SK-N-SH (cell line): ENCODE measurements around the gene CDC73. TPM values are rescaled to one million over a fixed set of nuclear protein-coding genes. Genes with fewer than 3 reads are reported as not detected.

Source experiments
- CTCF ChIA-PET: fragments of 300-600, 350-600 bp; formaldehyde crosslinking; extraction: SDS; loops from one replicate; lab custom pipeline; 2021; lab: Yijun Ruan, JAX
- POLR2A ChIA-PET: fragments of 350-600 bp; sonication (Branson Sonifier 250); formaldehyde crosslinking; extraction: SDS; loops from one replicate; lab custom pipeline; 2020; ENCODE audit warnings: antibody characterized with exemption, inconsistent platforms; lab: Yijun Ruan, JAX
- DNase-seq: peaks from one replicate; pipeline ENCODE4 v3.0.0; 2012
- H2AFZ ChIP-seq: fragments of 200-600 bp; sonication (generic); 2 replicates; pipeline ENCODE4 v1.8.1; 2016; ENCODE audit warnings: antibody characterized with exemption, mild to moderate bottlenecking, low read depth
- H3F3A ChIP-seq: fragments of 200-600 bp; sonication (generic); replicated peaks from 2 replicates; pipeline ENCODE3; 2016; ENCODE audit warnings: antibody characterized with exemption, mild to moderate bottlenecking; ENCODE audit not compliant: insufficient read depth
- H3K27ac ChIP-seq, 2 experiments: fragments of 200-500 bp in 1 of 2; fragments of 200-600 bp in 1 of 2; sonication (Bioruptor generic) in 1 of 2; sonication (generic), shearing (Covaris generic) in 1 of 2; 2 replicates each; pipeline versions ENCODE4 v1.5.1 to v1.6.1; 2014 to 2016; ENCODE audit warnings: low read depth in 2 of 2, inconsistent platforms in 1 of 2, low read length in 1 of 2, mild to moderate bottlenecking in 1 of 2, mixed read lengths in 1 of 2
- H3K27me3 ChIP-seq: fragments of 200-600 bp; sonication (generic), shearing (Covaris generic); 2 replicates; pipeline ENCODE4 v1.6.1; 2016; ENCODE audit warnings: mixed run types; ENCODE audit not compliant: insufficient read depth
- H3K36me3 ChIP-seq, 2 experiments: fragments of 200-500 bp in 1 of 2; fragments of 200-600 bp in 1 of 2; sonication (Bioruptor generic) in 1 of 2; sonication (generic) in 1 of 2; replicated peaks in 1 of 2; 2 replicates each; pipeline versions ENCODE3 to v1.5.1; 2014 to 2016; ENCODE audit warnings: low read length in 1 of 2, mild to moderate bottlenecking in 1 of 2; ENCODE audit not compliant: insufficient read depth in 2 of 2, control insufficient read depth in 1 of 2
- H3K4me1 ChIP-seq, 2 experiments: fragments of 200-500 bp in 1 of 2; fragments of 200-600 bp in 1 of 2; sonication (Bioruptor generic) in 1 of 2; sonication (generic), shearing (Covaris generic) in 1 of 2; 2 replicates each; pipeline versions ENCODE4 v1.5.1 to v1.6.1; 2014 to 2016; ENCODE audit warnings: low read depth in 1 of 2, low read length in 1 of 2, mixed run types in 1 of 2; ENCODE audit not compliant: insufficient read depth in 2 of 2, control insufficient read depth in 1 of 2
- H3K4me2 ChIP-seq: fragments of 200-600 bp; sonication (generic), shearing (Covaris generic); 2 replicates; pipeline ENCODE4 v1.6.1; 2017; ENCODE audit warnings: mixed run types
- H3K4me3 ChIP-seq, 2 experiments: fragments of 200-500 bp in 1 of 2; fragments of 200-600 bp in 1 of 2; sonication (Bioruptor generic) in 1 of 2; sonication (generic), shearing (Covaris generic) in 1 of 2; 2 replicates each; pipeline versions ENCODE4 v1.5.1 to v1.8.1; 2014 to 2016; ENCODE audit warnings: low read depth in 2 of 2, inconsistent platforms in 1 of 2, low read length in 1 of 2, mild to moderate bottlenecking in 1 of 2, mixed read lengths in 1 of 2, moderate library complexity in 1 of 2
- H3K79me2 ChIP-seq: fragments of 200-600 bp; sonication (generic); 2 replicates; pipeline ENCODE4 v1.8.1; 2017; ENCODE audit warnings: mild to moderate bottlenecking; ENCODE audit not compliant: insufficient read depth
- H3K9ac ChIP-seq: fragments of 200-600 bp; sonication (generic); 2 replicates; pipeline ENCODE4 v1.6.1; 2017; ENCODE audit warnings: mixed run types
- H3K9me2 ChIP-seq: fragments of 200-600 bp; sonication (generic); 2 replicates; pipeline ENCODE4 v1.6.1; 2017; ENCODE audit warnings: mixed run types
- H3K9me3 ChIP-seq: fragments of 200-600 bp; sonication (generic); 2 replicates; pipeline ENCODE4 v1.6.1; 2017; ENCODE audit warnings: mixed run types, mild to moderate bottlenecking, moderate library complexity
- H4K20me1 ChIP-seq: fragments of 200-600 bp; sonication (generic); 2 replicates; pipeline ENCODE4 v1.6.1; 2017; ENCODE audit warnings: mild to moderate bottlenecking, mixed run types; ENCODE audit not compliant: insufficient read depth
- FOXM1 ChIP-seq: IDR thresholded peaks from 2 replicates; pipeline ENCODE4 v1.4.0; 2012; ENCODE audit warnings: low read depth, mild to moderate bottlenecking
- GATA2 ChIP-seq: sonication (generic); formaldehyde crosslinking; IDR thresholded peaks from 2 replicates; pipeline ENCODE4 v1.5.0; 2020; ENCODE audit warnings: mild to moderate bottlenecking, missing genetic modification reagents
- JUND ChIP-seq: IDR thresholded peaks from 2 replicates; pipeline ENCODE4 v1.4.0; 2012
- MAX ChIP-seq: IDR thresholded peaks from 2 replicates; pipeline ENCODE4 v1.4.0; 2012; ENCODE audit warnings: low read depth
- MXI1 ChIP-seq: IDR thresholded peaks from 2 replicates; pipeline ENCODE4 v1.6.1; 2012; ENCODE audit warnings: mild to moderate bottlenecking, low read depth, low read length, improper control_type of control experiment
- NFIC ChIP-seq: IDR thresholded peaks from 2 replicates; pipeline ENCODE4 v1.4.0; 2012; ENCODE audit warnings: borderline replicate concordance
- NRF1 ChIP-seq: IDR thresholded peaks from 2 replicates; pipeline ENCODE4 v1.6.1; 2012; ENCODE audit warnings: low read depth, mild to moderate bottlenecking, low read length
- PBX3 ChIP-seq: IDR thresholded peaks from 2 replicates; pipeline ENCODE4; 2012
- POLR2AphosphoS5 ChIP-seq: IDR thresholded peaks from 2 replicates; pipeline ENCODE4 v1.6.1; 2012; ENCODE audit warnings: low read depth, low read length
- RAD21 ChIP-seq: IDR thresholded peaks from 2 replicates; pipeline ENCODE4 v1.6.1; 2012; ENCODE audit warnings: mild to moderate bottlenecking, low read length
- RCOR1 ChIP-seq: fragments of 150-350 bp; IDR thresholded peaks from 2 replicates; pipeline ENCODE4 v1.6.1; 2017; ENCODE audit warnings: antibody characterized with exemption, low read length
- RFX5 ChIP-seq: IDR thresholded peaks from 2 replicates; pipeline ENCODE4 v1.6.1; 2012; ENCODE audit warnings: mild to moderate bottlenecking, improper control_type of control experiment, low read length
- SMC3 ChIP-seq: IDR thresholded peaks from 2 replicates; pipeline ENCODE4 v1.6.1; 2012; ENCODE audit warnings: low read depth, low read length, improper control_type of control experiment
- ZBTB33 ChIP-seq: IDR thresholded peaks from 2 replicates; pipeline ENCODE4 v1.4.0; 2012; ENCODE audit warnings: low read depth, borderline replicate concordance
- polyA plus RNA-seq, 3 experiments: library from polyadenylated mRNA; depleted of rRNA; stranded (reverse); fragments of >200 nt; gene quantifications; 2 replicates each; pipeline ENCODE4 v1.2.3, GENCODE V29; 2012
- TF ChIP-seq, protein P1 (sequence below): fragments of 200-600 bp; sonication (generic); IDR thresholded peaks from 2 replicates; pipeline ENCODE4 v1.6.1; 2017; ENCODE audit warnings: antibody characterized with exemption, mild to moderate bottlenecking, moderate library complexity
- TF ChIP-seq, protein P2 (sequence below): fragments of 150-350 bp; IDR thresholded peaks from 2 replicates; pipeline ENCODE4 v1.6.1; 2016; ENCODE audit warnings: mild to moderate bottlenecking, low read depth, low read length
- TF ChIP-seq, protein P3 (sequence below): fragments of 150-350 bp; IDR thresholded peaks from 2 replicates; pipeline ENCODE4 v1.6.1; 2017; ENCODE audit warnings: antibody characterized with exemption, low read length, low read depth, borderline replicate concordance

CDC73 gene
- polyA plus RNA-seq, 1 of the 3 experiments (the other 2 are of a cell fraction): 13.4 TPM

DNA sequence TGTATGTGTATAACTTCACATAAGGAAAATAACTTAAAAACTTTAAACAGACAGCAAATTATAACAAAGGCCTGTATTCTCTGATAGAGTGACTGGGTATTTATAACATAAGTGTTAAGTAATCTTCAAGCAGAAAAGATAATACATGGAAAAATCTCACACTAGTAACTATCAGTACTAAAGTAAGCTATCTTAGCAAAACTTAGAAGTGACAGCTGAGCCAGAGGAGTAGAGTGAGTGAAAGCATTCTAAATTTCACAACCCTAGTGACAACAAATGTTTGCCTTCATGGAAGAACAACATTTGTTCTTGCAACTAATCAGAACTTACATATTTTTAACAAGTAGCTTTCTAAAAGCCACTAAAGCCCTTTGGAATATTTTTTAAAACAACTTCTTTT is 139.1 kb downstream of the CDC73 start:
- Histone ChIP-seq H4K20me1 (no peaks in the 10 kb centered on the region), H3K9me3 (no peaks in the 10 kb centered on the region), H3K4me3 (no peak overlapping the region), H3K36me3 (peaks cover 38 to 47% of the 10 kb centered on the region in 2 experiments), H3K4me1 (no peaks in the 10 kb centered on the region; a peak in 1 of 4 replicates), H3K27ac (no peak overlapping the region), H3F3A (no peaks in the 10 kb centered on the region), H3K4me2 (no peak overlapping the region), H3K9me2 (no peaks in the 10 kb centered on the region), H3K27me3 (no peaks in the 10 kb centered on the region), H2AFZ (no peak overlapping the region), H3K9ac (no peak overlapping the region), H3K79me2 (no peaks in the 10 kb centered on the region)
- CTCF ChIA-PET: no interaction called here
- POLR2A ChIA-PET: no interaction called here
- no peak for DNase-seq
- TF ChIP-seq RFX5: no peak
- TF ChIP-seq FOXM1: no peak
- no peak for TF ChIP-seq GATA2 (CRISPR knock-in tag)
- no peak for TF ChIP-seq MXI1
- TF ChIP-seq NRF1: no peak
- TF ChIP-seq JUND: no peak
- no peak for TF ChIP-seq SMC3
- TF ChIP-seq ZBTB33: no peak
- no peak for TF ChIP-seq RCOR1
- TF ChIP-seq RAD21: no peak
- TF ChIP-seq, protein P1, sequence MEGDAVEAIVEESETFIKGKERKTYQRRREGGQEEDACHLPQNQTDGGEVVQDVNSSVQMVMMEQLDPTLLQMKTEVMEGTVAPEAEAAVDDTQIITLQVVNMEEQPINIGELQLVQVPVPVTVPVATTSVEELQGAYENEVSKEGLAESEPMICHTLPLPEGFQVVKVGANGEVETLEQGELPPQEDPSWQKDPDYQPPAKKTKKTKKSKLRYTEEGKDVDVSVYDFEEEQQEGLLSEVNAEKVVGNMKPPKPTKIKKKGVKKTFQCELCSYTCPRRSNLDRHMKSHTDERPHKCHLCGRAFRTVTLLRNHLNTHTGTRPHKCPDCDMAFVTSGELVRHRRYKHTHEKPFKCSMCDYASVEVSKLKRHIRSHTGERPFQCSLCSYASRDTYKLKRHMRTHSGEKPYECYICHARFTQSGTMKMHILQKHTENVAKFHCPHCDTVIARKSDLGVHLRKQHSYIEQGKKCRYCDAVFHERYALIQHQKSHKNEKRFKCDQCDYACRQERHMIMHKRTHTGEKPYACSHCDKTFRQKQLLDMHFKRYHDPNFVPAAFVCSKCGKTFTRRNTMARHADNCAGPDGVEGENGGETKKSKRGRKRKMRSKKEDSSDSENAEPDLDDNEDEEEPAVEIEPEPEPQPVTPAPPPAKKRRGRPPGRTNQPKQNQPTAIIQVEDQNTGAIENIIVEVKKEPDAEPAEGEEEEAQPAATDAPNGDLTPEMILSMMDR: no peak
- TF ChIP-seq POLR2AphosphoS5: no peak
- no peak for TF ChIP-seq MAX
- TF ChIP-seq, protein P2, sequence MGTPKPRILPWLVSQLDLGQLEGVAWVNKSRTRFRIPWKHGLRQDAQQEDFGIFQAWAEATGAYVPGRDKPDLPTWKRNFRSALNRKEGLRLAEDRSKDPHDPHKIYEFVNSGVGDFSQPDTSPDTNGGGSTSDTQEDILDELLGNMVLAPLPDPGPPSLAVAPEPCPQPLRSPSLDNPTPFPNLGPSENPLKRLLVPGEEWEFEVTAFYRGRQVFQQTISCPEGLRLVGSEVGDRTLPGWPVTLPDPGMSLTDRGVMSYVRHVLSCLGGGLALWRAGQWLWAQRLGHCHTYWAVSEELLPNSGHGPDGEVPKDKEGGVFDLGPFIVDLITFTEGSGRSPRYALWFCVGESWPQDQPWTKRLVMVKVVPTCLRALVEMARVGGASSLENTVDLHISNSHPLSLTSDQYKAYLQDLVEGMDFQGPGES: no peak
- TF ChIP-seq, protein P3, sequence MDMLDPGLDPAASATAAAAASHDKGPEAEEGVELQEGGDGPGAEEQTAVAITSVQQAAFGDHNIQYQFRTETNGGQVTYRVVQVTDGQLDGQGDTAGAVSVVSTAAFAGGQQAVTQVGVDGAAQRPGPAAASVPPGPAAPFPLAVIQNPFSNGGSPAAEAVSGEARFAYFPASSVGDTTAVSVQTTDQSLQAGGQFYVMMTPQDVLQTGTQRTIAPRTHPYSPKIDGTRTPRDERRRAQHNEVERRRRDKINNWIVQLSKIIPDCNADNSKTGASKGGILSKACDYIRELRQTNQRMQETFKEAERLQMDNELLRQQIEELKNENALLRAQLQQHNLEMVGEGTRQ: no peak
- no peak for TF ChIP-seq NFIC
- no peak for TF ChIP-seq PBX3
